ENCODE data around the gene PTPRE. TPM values are rescaled to one million over a fixed set of nuclear protein-coding genes. Genes with fewer than 3 reads are reported as not detected.

The PTPRE gene
- total RNA-seq, 1 experiment from 2014 or later: 11.6 TPM

DNA sequence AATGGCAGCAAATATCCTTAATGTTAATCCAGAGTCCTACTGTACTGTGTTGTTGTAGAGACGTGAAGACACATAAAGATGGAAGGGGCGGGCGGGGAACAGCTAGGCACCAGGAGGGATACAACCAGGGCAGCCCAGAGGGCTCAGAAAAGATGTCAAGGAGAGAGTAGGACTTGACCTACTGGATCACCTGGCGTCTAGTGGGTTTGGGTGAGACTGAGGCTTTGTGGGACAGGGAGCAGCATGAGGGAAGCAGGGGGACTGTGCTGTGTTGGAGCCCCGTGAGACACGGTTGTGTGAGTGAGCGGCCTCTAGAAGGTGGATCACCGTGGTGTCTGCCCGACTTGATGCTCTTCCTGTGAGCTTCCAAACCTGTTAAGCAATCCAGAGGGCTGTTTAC, 68.0 kb downstream of the PTPRE start:
- ChIA-PET CTCF (no interaction called here), POLR2A (ENCODE audit: low non-redundant PET) (no interaction called here)
- intact Hi-C loops (cut with micrococcal nuclease; ENCODE audit: unreplicated experiment): no loop called here

DNA sequence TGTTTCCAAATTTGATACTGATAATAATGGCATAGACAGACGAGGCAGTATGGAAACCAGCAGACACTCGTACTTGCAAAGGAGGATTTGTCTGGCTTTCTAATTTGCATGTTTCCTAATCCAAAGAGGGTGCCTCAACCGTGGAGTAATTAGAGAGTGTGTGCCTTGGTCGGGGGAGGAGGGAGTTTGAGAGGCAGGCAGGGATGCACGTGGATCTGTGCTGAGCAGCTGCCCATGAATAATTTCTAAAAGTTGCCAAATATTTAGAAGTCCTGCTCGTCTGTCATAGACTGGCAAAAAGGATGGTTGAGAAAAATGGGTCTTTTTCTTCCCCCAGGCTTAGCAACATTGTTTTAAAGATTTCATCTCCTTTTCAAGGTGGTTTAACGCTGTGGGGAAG, 69.4 kb downstream of the PTPRE start:
- no peak overlapping the region for H3K27ac ChIP-seq (ENCODE audit: low read depth, low read length, poor library complexity, severe bottlenecking)
- no peaks in the 10 kb centered on the region for H3K27me3 ChIP-seq (replicated peaks; ENCODE audit: insufficient read depth, low read depth, low read length, poor library complexity)
- DNase-seq (ENCODE audit: low spot score): peak; percentile 59
- POLR2A ChIA-PET (ENCODE audit: low non-redundant PET): no interaction called here
- no TSS peak for BruUV-seq (replicated peaks)
- CTCF ChIA-PET: no interaction called here
- peaks cover 11% of the 10 kb centered on the region for H3K4me1 ChIP-seq (ENCODE audit: insufficient read depth, low read length, poor library complexity, severe bottlenecking)
- H3K9me3 ChIP-seq (ENCODE audit: low read depth, low read length, poor library complexity, severe bottlenecking): peaks cover 4% of the 10 kb centered on the region
- H3K4me3 ChIP-seq (ENCODE audit: low read depth, low read length, poor library complexity, severe bottlenecking): no peak overlapping the region
- no peaks in the 10 kb centered on the region for H3K36me3 ChIP-seq (ENCODE audit: insufficient read depth, low read length, poor library complexity, severe bottlenecking)
- intact Hi-C loops (cut with micrococcal nuclease; ENCODE audit: unreplicated experiment): no loop called here
- no peak for TF ChIP-seq EZH2 (IDR thresholded peaks at IDR 0.05; ENCODE audit: borderline replicate concordance, low read depth, low read length, poor library complexity, severe bottlenecking)
- TF ChIP-seq, protein P1, sequence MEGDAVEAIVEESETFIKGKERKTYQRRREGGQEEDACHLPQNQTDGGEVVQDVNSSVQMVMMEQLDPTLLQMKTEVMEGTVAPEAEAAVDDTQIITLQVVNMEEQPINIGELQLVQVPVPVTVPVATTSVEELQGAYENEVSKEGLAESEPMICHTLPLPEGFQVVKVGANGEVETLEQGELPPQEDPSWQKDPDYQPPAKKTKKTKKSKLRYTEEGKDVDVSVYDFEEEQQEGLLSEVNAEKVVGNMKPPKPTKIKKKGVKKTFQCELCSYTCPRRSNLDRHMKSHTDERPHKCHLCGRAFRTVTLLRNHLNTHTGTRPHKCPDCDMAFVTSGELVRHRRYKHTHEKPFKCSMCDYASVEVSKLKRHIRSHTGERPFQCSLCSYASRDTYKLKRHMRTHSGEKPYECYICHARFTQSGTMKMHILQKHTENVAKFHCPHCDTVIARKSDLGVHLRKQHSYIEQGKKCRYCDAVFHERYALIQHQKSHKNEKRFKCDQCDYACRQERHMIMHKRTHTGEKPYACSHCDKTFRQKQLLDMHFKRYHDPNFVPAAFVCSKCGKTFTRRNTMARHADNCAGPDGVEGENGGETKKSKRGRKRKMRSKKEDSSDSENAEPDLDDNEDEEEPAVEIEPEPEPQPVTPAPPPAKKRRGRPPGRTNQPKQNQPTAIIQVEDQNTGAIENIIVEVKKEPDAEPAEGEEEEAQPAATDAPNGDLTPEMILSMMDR (conservative IDR thresholded peaks at IDR 0.05; ENCODE audit: low read depth, low read length): no peak

More for the DNA sequence above, 68.0 kb downstream of the PTPRE start:
- Histone ChIP-seq H3K27ac (ENCODE audit: low read depth, low read length, poor library complexity, severe bottlenecking) (no peak overlapping the region), H3K4me3 (ENCODE audit: low read depth, low read length, poor library complexity, severe bottlenecking) (no peak overlapping the region), H3K36me3 (ENCODE audit: insufficient read depth, low read length, poor library complexity, severe bottlenecking) (no peaks in the 10 kb centered on the region), H3K27me3 (replicated peaks; ENCODE audit: insufficient read depth, low read depth, low read length, poor library complexity) (no peaks in the 10 kb centered on the region), H3K9me3 (ENCODE audit: low read depth, low read length, poor library complexity, severe bottlenecking) (no peaks in the 10 kb centered on the region), H3K4me1 (ENCODE audit: insufficient read depth, low read length, poor library complexity, severe bottlenecking) (peaks cover 11% of the 10 kb centered on the region)
- no peak for TF ChIP-seq EZH2 (IDR thresholded peaks at IDR 0.05; ENCODE audit: borderline replicate concordance, low read depth, low read length, poor library complexity, severe bottlenecking)
- TF ChIP-seq, protein P1 (conservative IDR thresholded peaks at IDR 0.05; ENCODE audit: low read depth, low read length): no peak
- no peak for DNase-seq (ENCODE audit: low spot score)
- BruUV-seq (replicated peaks): no TSS peak

DNA sequence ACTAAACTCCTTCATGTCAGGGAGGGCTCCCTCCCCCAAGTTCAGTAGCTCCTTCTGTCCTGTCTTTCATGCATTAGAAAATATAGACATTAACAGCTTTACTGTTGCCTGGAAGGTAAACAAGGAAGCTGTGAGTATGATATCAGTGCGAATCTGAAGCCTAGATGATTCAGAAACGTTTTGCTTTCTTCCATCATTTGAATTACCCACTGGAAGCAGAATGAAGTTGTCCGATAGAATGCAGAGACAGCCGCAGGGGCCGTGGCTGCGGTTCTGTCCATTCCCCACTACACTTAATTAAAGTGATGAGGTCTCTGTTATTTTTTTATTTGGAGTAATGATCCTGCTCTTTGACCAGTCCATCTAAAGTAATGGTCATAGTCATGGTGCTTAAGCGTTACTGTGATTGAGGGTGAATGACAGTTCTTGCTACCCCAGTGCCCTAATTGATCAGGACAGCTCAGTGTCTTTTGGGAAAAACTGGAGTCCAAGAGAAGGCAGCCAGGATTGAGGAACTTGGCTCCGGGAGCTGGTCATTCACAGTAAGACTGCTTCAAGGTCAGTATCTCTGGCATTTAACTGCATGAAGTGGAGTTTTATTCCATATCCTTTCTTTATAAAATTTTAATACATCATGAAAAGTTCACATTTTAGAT, 69.9 kb downstream of the PTPRE start:
- TF ChIP-seq, protein P1 (conservative IDR thresholded peaks at IDR 0.05; ENCODE audit: low read depth, low read length): no peak
- no peak for TF ChIP-seq EZH2 (IDR thresholded peaks at IDR 0.05; ENCODE audit: borderline replicate concordance, low read depth, low read length, poor library complexity, severe bottlenecking)
- Histone ChIP-seq H3K36me3 (ENCODE audit: insufficient read depth, low read length, poor library complexity, severe bottlenecking) (no peaks in the 10 kb centered on the region), H3K27me3 (replicated peaks; ENCODE audit: insufficient read depth, low read depth, low read length, poor library complexity) (no peaks in the 10 kb centered on the region), H3K27ac (ENCODE audit: low read depth, low read length, poor library complexity, severe bottlenecking) (no peak overlapping the region), H3K9me3 (ENCODE audit: low read depth, low read length, poor library complexity, severe bottlenecking) (peaks cover 4% of the 10 kb centered on the region), H3K4me3 (ENCODE audit: low read depth, low read length, poor library complexity, severe bottlenecking) (no peak overlapping the region), H3K4me1 (ENCODE audit: insufficient read depth, low read length, poor library complexity, severe bottlenecking) (peaks cover 11% of the 10 kb centered on the region)
- intact Hi-C loops (cut with micrococcal nuclease; ENCODE audit: unreplicated experiment): no loop called here
- POLR2A ChIA-PET (ENCODE audit: low non-redundant PET): no interaction called here
- DNase-seq (ENCODE audit: low spot score): no peak
- no TSS peak for BruUV-seq (replicated peaks)
- CTCF ChIA-PET: no interaction called here

All from A673 (cell line).